HepG2 (cell line): ENCODE data around the gene RGS14. TPM values are rescaled to one million over a fixed set of nuclear protein-coding genes. Genes with fewer than 3 reads are reported as not detected.
"Not testable (repeated sequence)": the region's sequence is repeated elsewhere in the genome, so short reads cannot be mapped to it uniquely, and the experiment has no call there.

ENCODE experiments used
- ATAC-seq: fragments of 200-7000 bp; cut with Tn5 transposase; 3 replicates; pipeline ENCODE4 v1.9.1; 2020; ENCODE audit warnings: mild to moderate bottlenecking, moderate library complexity
- BruUV-seq: library from RNA; stranded (reverse); fragments of 400-500 nt; replicated peaks from 2 replicates; lab custom pipeline; 2021; lab: Mats Ljungman, UMichigan
- CTCF ChIA-PET: fragments of 300-600 bp; formaldehyde crosslinking; extraction: SDS; loops from one replicate; lab custom pipeline; 2021; ENCODE audit warnings: low total read pairs, inconsistent platforms, low intra/inter-chr PET ratio; lab: Yijun Ruan, JAX
- POLR2A ChIA-PET: fragments of 350-600 bp; sonication (Branson Sonifier 250); formaldehyde crosslinking; loops from one replicate; lab custom pipeline; 2020; ENCODE audit warnings: antibody characterized with exemption, inconsistent platforms; lab: Yijun Ruan, JAX
- DNase-seq: peaks from one replicate; pipeline ENCODE4 v3.0.0-alpha.2; 2015; ENCODE audit warnings: low spot score
- FAIRE-seq: peaks from 3 replicates; lab custom pipeline; 2011; peaks lifted over from hg19 to GRCh38; lab: Jason Lieb, UNC
- H2AFZ ChIP-seq: one replicate; pipeline ENCODE4 v1.6.1; 2011; ENCODE audit warnings: low read length, inconsistent platforms
- H3K27ac ChIP-seq: fragments of 300-600 bp; 3 replicates; pipeline ENCODE4 v1.8.0; 2011; ENCODE audit warnings: mixed run types, mild to moderate bottlenecking, mixed read lengths, low read length, inconsistent platforms; ENCODE audit not compliant: insufficient read depth; ENCODE audit errors: extremely low read length
- H3K27me3 ChIP-seq, 2 experiments: fragments of 200-600 bp in 1 of 2; 2 replicates in 1 of 2; 3 replicates in 1 of 2; pipeline versions ENCODE4 v1.6.0 to v1.8.0; 2011; ENCODE audit warnings: low read length in 2 of 2, mild to moderate bottlenecking in 2 of 2, moderate library complexity in 2 of 2, inconsistent platforms in 1 of 2; ENCODE audit not compliant: insufficient read depth in 2 of 2, control insufficient read depth in 1 of 2
- H3K36me3 ChIP-seq, 2 experiments: fragments of 200-600 bp in 1 of 2; replicated peaks in 1 of 2; 2 replicates in 1 of 2; 3 replicates in 1 of 2; pipeline versions ENCODE4 v1.5.1 to v1.8.0; 2011; ENCODE audit warnings: low read length in 2 of 2, inconsistent platforms in 1 of 2; ENCODE audit not compliant: insufficient read depth in 2 of 2, control insufficient read depth in 1 of 2
- H3K4me1 ChIP-seq: 2 replicates; pipeline ENCODE4 v1.5.1; 2012; ENCODE audit warnings: low read length, inconsistent platforms; ENCODE audit not compliant: insufficient read depth
- H3K4me2 ChIP-seq: 2 replicates; pipeline ENCODE4 v1.6.0; 2011; ENCODE audit warnings: low read depth, low read length, inconsistent platforms
- H3K4me3 ChIP-seq, 3 experiments: fragments of 200-600 bp in 1 of 3; sonication (generic), shearing (Covaris generic) in 1 of 3; replicated peaks in 1 of 3; 2 replicates each; pipeline ENCODE4 v1.5.1; 2011 to 2016; ENCODE audit warnings: low read length in 3 of 3, inconsistent platforms in 2 of 3, low read depth in 2 of 3, mild to moderate bottlenecking in 2 of 3, control low read depth in 1 of 3, mixed read lengths in 1 of 3; ENCODE audit not compliant: insufficient read depth in 1 of 3
- H3K79me2 ChIP-seq: one replicate; pipeline ENCODE4 v1.6.1; 2011; ENCODE audit warnings: low read length, inconsistent platforms; ENCODE audit not compliant: insufficient read depth
- H3K9ac ChIP-seq: 2 replicates; pipeline ENCODE4 v1.6.0; 2011; ENCODE audit warnings: mild to moderate bottlenecking, low read depth, low read length, inconsistent platforms; ENCODE audit not compliant: insufficient read depth
- H3K9me3 ChIP-seq: 2 replicates; pipeline ENCODE4 v1.5.1; 2012; ENCODE audit warnings: mild to moderate bottlenecking, low read length
- H4K20me1 ChIP-seq: 2 replicates; pipeline ENCODE4 v1.6.0; 2011; ENCODE audit warnings: inconsistent platforms, mild to moderate bottlenecking, low read length, moderate library complexity; ENCODE audit not compliant: insufficient read depth
- POLR2G ChIP-seq: fragments of 200-400 bp; formaldehyde crosslinking; IDR thresholded peaks from 2 replicates; pipeline ENCODE4 v1.6.1; 2018; ENCODE audit warnings: mild to moderate bottlenecking, low read depth, low read length, moderate library complexity
- SATB2 ChIP-seq: sonication (generic); formaldehyde crosslinking; IDR thresholded peaks from 2 replicates; pipeline ENCODE4 v1.5.0; 2020; ENCODE audit warnings: missing genetic modification reagents
- SNRNP70 ChIP-seq: fragments of 200-400 bp; formaldehyde crosslinking; IDR thresholded peaks from 2 replicates; pipeline ENCODE4 v1.6.1; 2017; ENCODE audit warnings: mild to moderate bottlenecking, low read depth, low read length, moderate library complexity
- SRSF4 ChIP-seq: fragments of 200-400 bp; formaldehyde crosslinking; IDR thresholded peaks from one replicate; pipeline ENCODE4 v1.6.1; 2018; ENCODE audit warnings: mild to moderate bottlenecking, low read depth, low read length, moderate library complexity; ENCODE audit not compliant: poor library complexity, severe bottlenecking
- ZSCAN25 ChIP-seq: sonication (generic); formaldehyde crosslinking; IDR thresholded peaks from 2 replicates; pipeline ENCODE4 v1.8.0; 2022; ENCODE audit warnings: mild to moderate bottlenecking, missing genetic modification reagents
- whole genome bisulfite sequencing: methylation state at CpG from one replicate; pipeline ENCODE4 v1.1.6; 2017; ENCODE audit warnings: low lambda C conversion rate; 5-methylcytosine and 5-hydroxymethylcytosine counted together
- in situ Hi-C: cut with HindIII; loops from 2 replicates; pipeline ENCODE4 v1.10.0; 2017; ENCODE audit warnings: low pct_unique_long_range_greater_than_20kb; ENCODE audit not compliant: extremely low pct_ligation_motif_present
- intact Hi-C: fragments of 100-400 bp; cut with micrococcal nuclease; formaldehyde crosslinking; loops from one replicate; pipeline ENCODE4 v1.10.0; 2022; ENCODE audit not compliant: unreplicated experiment
- polyA plus RNA-seq, 8 experiments: library from polyadenylated mRNA; depleted of rRNA in 3 of 8; stranded (reverse) in 7 of 8; unstranded in 1 of 8; fragments of >200 nt; fragmentation: Illumina TruSeq in 4 of 8; extraction: Trizol in 4 of 8; gene quantifications; 2 replicates each; pipeline versions ENCODE4 v1.2.1 to v1.2.3, GENCODE V29; 2011 to 2016; ENCODE audit warnings: low read depth in 4 of 8, missing spikeins in 1 of 8, mixed read lengths in 1 of 8; ENCODE audit not compliant: insufficient read depth in 1 of 8
- total RNA-seq, 5 experiments: library from RNA; depleted of rRNA; stranded (reverse); fragments of >200 nt; fragmentation: Illumina TruSeq; extraction: Trizol; gene quantifications; 2 replicates each; pipeline ENCODE4 v1.2.3, GENCODE V29; 2016; ENCODE audit warnings: low read depth in 1 of 5
- TF ChIP-seq, protein P1 (sequence below): sonication (generic); formaldehyde crosslinking; IDR thresholded peaks from 2 replicates; pipeline ENCODE4 v1.8.0; 2022; ENCODE audit warnings: missing genetic modification reagents, low read depth, mild to moderate bottlenecking, borderline replicate concordance

Gene RGS14
- total and polyA plus RNA-seq, 2 of the 13 experiments (the other 11 are each of a cell fraction or from before 2014, with no cell fraction given), result 11.1 to 17.2 TPM

DNA sequence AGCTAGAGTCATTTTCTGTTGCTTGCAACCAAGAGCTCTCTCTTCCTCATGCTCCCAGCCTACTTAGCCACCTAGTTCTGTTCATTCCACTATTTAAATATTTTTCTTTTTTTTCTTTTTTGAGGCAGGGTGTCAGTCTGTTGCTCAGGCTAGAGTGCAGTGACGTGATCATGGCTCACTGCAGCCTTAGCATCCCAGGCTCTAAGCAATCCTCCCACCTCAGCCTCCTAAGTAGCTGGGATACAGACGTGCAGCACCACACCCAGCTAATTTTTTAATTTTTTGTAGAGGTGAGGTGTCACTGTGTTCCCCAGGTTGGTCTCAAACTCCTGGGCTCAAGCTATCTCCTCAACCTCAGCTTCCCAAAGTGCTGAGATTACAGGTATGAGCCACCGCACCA lies 56.8 kb downstream of the RGS14 start:
- H3K27ac ChIP-seq, result no peak overlapping the region
- ChIA-PET POLR2A (interaction anchor here (1.1 kb wide), 1 partner anchor 12 kb away, joined by 6 read pairs; the partner anchor contains the start of gene GRK6), CTCF (no interaction called here)
- FAIRE-seq, result no peak
- no peak for DNase-seq
- 0 out of 5 replicates have a peak, but pooled peaks cover 0 to 9% of the 10 kb centered on the region in 2 experiments for H3K27me3 ChIP-seq
- no peaks in the 10 kb centered on the region for H3K9me3 ChIP-seq
- H4K20me1 ChIP-seq, result no peaks in the 10 kb centered on the region
- no TSS peak for BruUV-seq
- no peak overlapping the region for H3K4me3 ChIP-seq
- H3K4me1 ChIP-seq, result peaks cover 31% of the 10 kb centered on the region
- TF ChIP-seq, protein P1, sequence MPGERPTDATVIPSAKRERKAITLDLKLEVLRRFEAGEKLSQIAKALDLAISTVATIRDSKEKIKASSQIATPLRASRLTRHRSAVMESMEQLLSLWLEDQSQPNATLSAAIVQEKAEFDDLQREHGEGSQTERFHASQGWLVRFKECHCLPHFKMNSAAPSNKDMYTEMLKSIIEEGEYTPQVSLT (CRISPR knock-in tag), result no peak
- TF ChIP-seq POLR2G (no peak), SRSF4 (no peak), ZSCAN25 (CRISPR knock-in tag) (no peak), SATB2 (no peak), SNRNP70 (no peak)
- no peaks in the 10 kb centered on the region for H3K79me2 ChIP-seq
- intact Hi-C loops (no loop called here), in situ Hi-C loops (no loop called here)
- no peak for ATAC-seq
- H3K36me3 ChIP-seq, result no peaks in the 10 kb centered on the region
- no peak overlapping the region for H3K4me2 ChIP-seq
- WGBS, result 65% methylated on average over 3 of the region's 3 CpGs
- no peak overlapping the region for H2AFZ ChIP-seq
- no peak overlapping the region for H3K9ac ChIP-seq

DNA sequence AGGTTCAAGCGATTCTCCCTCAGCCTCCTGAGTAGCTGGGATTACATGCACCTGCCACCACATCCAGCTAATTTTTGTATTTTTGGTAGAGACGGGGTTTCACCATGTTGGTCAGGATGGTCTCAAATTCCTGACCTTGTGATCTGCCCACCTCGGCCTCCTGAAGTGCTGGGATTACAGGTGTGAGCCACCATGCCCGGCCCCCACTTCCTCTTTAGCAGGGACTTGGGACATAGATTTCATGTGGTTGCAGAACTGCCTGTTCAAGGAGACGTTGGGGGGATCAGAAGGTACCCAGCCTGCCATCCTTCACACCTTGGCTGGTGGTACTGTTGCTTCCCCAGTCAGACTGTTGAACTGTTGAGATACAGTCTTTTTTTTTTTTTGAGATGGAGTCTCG lies 59.4 kb downstream of the RGS14 start:
- DNase-seq, in situ Hi-C loops, FAIRE-seq, CTCF ChIA-PET, H4K20me1 ChIP-seq, intact Hi-C loops, H3K9me3 ChIP-seq, H3K27ac ChIP-seq, H3K36me3 ChIP-seq, BruUV-seq, H3K4me3 ChIP-seq, H3K79me2 ChIP-seq, H3K9ac ChIP-seq, ATAC-seq, H2AFZ ChIP-seq, H3K4me2 ChIP-seq: not testable (repeated sequence)
- 52% methylated on average over 6 of the region's 6 CpGs for WGBS
- H3K27me3 ChIP-seq, result peaks cover 0 to 13% of the 10 kb centered on the region in 2 experiments; a peak in 2 of 5 replicates
- H3K4me1 ChIP-seq, result peaks cover 32% of the 10 kb centered on the region
- POLR2A ChIA-PET, result interaction anchor here (2.7 kb wide), 1 partner anchor 9 kb away, joined by 14 read pairs; the partner anchor contains the start of gene GRK6
